SU-DHL-6 (cell line): ENCODE measurements around the gene AGAP3.

Source experiments
- H2AFZ ChIP-seq: fragments of 200-600 bp; sonication (generic); 2 replicates; pipeline ENCODE4 v1.6.1; 2014; ENCODE audit warnings: low read depth, mild to moderate bottlenecking, moderate library complexity, mixed read lengths, antibody characterized with exemption, low read length; ENCODE audit not compliant: severe bottlenecking
- H3F3A ChIP-seq: fragments of 200-600 bp; shearing (Covaris generic); 2 replicates; pipeline ENCODE4 v1.6.0; 2016; ENCODE audit warnings: antibody characterized with exemption, mild to moderate bottlenecking; ENCODE audit not compliant: insufficient read depth
- H3K27ac ChIP-seq: fragments of 200-600 bp; sonication (generic); 2 replicates; pipeline ENCODE4 v1.5.1; 2016; ENCODE audit warnings: low read depth, mild to moderate bottlenecking, low read length, moderate library complexity, mixed read lengths
- H3K27me3 ChIP-seq: fragments of 200-600 bp; sonication (generic), shearing (Covaris generic); 2 replicates; pipeline ENCODE4 v1.6.0; 2014; ENCODE audit warnings: mild to moderate bottlenecking, low read length
- H3K36me3 ChIP-seq: fragments of 200-600 bp; sonication (generic); 2 replicates; pipeline ENCODE4 v1.6.1; 2014; ENCODE audit warnings: mild to moderate bottlenecking, low read length, mixed read lengths
- H3K4me2 ChIP-seq: fragments of 300-600, 200-600 bp; shearing (Covaris generic), sonication (generic); 2 replicates; pipeline ENCODE4 v1.6.0; 2014; ENCODE audit warnings: low read length, low read depth, mild to moderate bottlenecking; ENCODE audit not compliant: poor library complexity, severe bottlenecking
- H3K4me3 ChIP-seq: fragments of 200-600 bp; sonication (generic); 2 replicates; pipeline ENCODE4 v1.5.1; 2014; ENCODE audit warnings: antibody characterized with exemption, low read length, mild to moderate bottlenecking, mixed read lengths; ENCODE audit not compliant: insufficient read depth, poor library complexity, severe bottlenecking
- H3K79me2 ChIP-seq: fragments of 200-600 bp; sonication (generic); 2 replicates; pipeline ENCODE4 v1.6.1; 2014; ENCODE audit warnings: mild to moderate bottlenecking, low read length, moderate library complexity; ENCODE audit not compliant: insufficient read depth
- H3K9ac ChIP-seq: fragments of 200-600 bp; sonication (generic); 2 replicates; pipeline ENCODE4 v1.7.0; 2014; ENCODE audit warnings: mild to moderate bottlenecking, low read length
- H3K9me2 ChIP-seq: fragments of 200-600 bp; sonication (generic); replicated peaks from 2 replicates; pipeline ENCODE4 v1.6.1; 2014; ENCODE audit warnings: low read length; ENCODE audit not compliant: insufficient read depth
- H3K9me3 ChIP-seq: fragments of 200-600 bp; sonication (generic); 2 replicates; pipeline ENCODE4 v1.6.1; 2014; ENCODE audit warnings: low read length, mixed read lengths; ENCODE audit not compliant: insufficient read depth
- H4K20me1 ChIP-seq: fragments of 200-600 bp; sonication (generic); 2 replicates; pipeline ENCODE4 v1.6.1; 2014; ENCODE audit warnings: low read depth, mild to moderate bottlenecking, antibody characterized with exemption, low read length, moderate library complexity, mixed read lengths
- EZH2phosphoT487 ChIP-seq: fragments of 200-600 bp; sonication (generic), shearing (Covaris generic); conservative IDR thresholded peaks from 2 replicates; pipeline ENCODE4 v1.6.1; 2018; ENCODE audit warnings: mild to moderate bottlenecking, antibody characterized with exemption, low read length, moderate library complexity, mixed read lengths
- TF ChIP-seq, protein P1 (sequence below): fragments of 200-600 bp; sonication (generic); IDR thresholded peaks from one replicate; pipeline ENCODE4 v1.5.1; 2017; ENCODE audit warnings: antibody characterized with exemption, mild to moderate bottlenecking, low read length, moderate library complexity; ENCODE audit not compliant: insufficient read depth, poor library complexity, severe bottlenecking

The AGAP3 gene

DNA sequence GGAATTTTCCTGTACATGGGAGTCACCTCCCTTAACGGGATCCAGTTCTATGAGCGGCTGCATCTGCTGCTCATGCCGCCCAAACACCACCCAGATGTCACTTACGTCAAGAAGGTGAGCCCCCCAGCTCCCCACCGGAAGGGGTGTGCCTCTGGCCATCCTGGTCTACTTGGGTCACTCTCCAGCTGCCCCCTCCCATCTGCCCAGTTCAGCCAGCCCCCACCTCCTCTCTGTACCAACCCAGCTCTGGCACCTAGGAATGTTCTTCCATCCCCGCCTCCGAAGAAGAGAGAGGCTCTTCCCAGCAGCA lies 10.7 kb upstream of the AGAP3 start:
- Histone ChIP-seq H3K4me3 (no peak overlapping the region), H3K4me2 (no peak overlapping the region), H3F3A (peaks cover 10% of the 10 kb centered on the region; the same call in 1 of the 2 replicates), H3K9me3 (no peaks in the 10 kb centered on the region), H2AFZ (no peak overlapping the region), H4K20me1 (no peaks in the 10 kb centered on the region), H3K9me2 (no peaks in the 10 kb centered on the region), H3K36me3 (no peaks in the 10 kb centered on the region), H3K27ac (no peak overlapping the region), H3K79me2 (peaks cover 15% of the 10 kb centered on the region; the same call in 1 of the 2 replicates), H3K27me3 (no peaks in the 10 kb centered on the region), H3K9ac (no peak overlapping the region)
- TF ChIP-seq, protein P1, sequence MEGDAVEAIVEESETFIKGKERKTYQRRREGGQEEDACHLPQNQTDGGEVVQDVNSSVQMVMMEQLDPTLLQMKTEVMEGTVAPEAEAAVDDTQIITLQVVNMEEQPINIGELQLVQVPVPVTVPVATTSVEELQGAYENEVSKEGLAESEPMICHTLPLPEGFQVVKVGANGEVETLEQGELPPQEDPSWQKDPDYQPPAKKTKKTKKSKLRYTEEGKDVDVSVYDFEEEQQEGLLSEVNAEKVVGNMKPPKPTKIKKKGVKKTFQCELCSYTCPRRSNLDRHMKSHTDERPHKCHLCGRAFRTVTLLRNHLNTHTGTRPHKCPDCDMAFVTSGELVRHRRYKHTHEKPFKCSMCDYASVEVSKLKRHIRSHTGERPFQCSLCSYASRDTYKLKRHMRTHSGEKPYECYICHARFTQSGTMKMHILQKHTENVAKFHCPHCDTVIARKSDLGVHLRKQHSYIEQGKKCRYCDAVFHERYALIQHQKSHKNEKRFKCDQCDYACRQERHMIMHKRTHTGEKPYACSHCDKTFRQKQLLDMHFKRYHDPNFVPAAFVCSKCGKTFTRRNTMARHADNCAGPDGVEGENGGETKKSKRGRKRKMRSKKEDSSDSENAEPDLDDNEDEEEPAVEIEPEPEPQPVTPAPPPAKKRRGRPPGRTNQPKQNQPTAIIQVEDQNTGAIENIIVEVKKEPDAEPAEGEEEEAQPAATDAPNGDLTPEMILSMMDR, result no peak
- no peak for TF ChIP-seq EZH2phosphoT487

DNA sequence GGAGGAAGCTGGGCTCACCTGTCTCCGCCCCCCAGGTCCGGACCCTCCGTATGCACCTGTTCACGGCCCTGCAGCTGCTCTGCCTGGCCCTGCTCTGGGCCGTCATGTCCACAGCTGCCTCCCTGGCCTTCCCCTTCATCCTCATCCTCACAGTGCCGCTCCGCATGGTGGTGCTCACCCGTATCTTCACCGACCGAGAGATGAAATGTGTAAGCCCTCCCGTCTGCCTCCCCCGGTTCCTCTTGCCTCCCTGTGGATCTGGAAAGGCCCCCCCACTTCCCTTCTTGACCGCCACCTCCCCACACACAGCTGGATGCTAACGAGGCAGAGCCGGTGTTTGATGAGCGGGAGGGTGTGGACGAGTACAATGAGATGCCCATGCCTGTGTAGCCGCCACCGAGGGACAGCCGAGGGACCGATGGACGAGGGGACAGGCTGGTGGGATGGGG lies 10.3 kb upstream of the AGAP3 start:
- Histone ChIP-seq H3K9me3 (no peaks in the 10 kb centered on the region), H3K9me2 (no peaks in the 10 kb centered on the region), H3K27ac (no peak overlapping the region), H3K4me2 (no peak overlapping the region), H3F3A (peaks cover 10% of the 10 kb centered on the region; the same call in 1 of the 2 replicates), H4K20me1 (no peaks in the 10 kb centered on the region), H3K36me3 (no peaks in the 10 kb centered on the region), H2AFZ (no peak overlapping the region), H3K4me3 (no peak overlapping the region), H3K9ac (no peak overlapping the region), H3K79me2 (peaks cover 15% of the 10 kb centered on the region; the same call in 1 of the 2 replicates), H3K27me3 (no peaks in the 10 kb centered on the region)
- TF ChIP-seq EZH2phosphoT487, result no peak
- TF ChIP-seq, protein P1, result no peak

DNA sequence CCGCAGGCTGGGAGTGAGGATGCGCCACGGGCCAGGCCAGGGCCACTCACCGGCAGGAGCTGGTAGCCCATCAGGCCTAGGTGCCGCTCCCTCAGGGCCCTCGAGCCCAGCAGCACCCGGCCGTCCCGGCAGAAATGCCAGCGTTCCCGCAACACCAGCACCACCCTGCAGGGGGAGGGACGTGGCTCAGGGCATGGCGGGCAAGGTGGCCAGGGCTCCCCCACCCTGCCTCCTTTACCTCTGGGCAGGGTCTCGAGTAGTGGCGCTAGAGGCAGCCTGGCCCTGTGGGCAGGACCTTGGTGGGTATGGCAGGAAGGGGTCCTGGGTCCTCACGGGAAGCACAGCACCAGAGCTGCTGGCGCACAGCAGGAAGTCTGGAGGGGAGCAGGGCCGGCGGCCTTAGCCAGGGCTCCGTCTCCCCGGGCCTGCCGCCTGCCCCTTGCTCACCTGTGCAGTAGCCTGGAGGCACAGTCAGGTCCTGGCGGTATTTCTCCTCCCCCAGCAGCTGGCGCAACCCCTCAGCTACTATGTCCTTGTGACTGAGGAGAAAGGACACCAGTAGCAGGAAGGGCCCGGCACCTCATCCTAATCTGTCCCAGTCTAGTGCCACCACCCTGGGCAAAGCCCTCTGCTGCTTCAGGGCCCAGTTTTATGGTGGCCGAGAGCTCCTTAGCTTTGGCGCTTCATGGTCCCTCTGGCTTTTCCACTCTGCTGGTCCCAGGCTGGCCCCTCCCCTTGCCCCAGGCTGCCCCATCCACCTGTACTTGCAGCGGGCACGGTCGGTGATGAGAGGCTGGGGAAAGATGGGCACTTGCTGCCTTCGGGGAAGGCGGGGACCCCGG lies 9.2 kb upstream of the AGAP3 start:
- Histone ChIP-seq H3K4me2 (no peak overlapping the region), H3K36me3 (no peaks in the 10 kb centered on the region), H3K27ac (no peak overlapping the region), H2AFZ (no peak overlapping the region), H3K79me2 (peaks cover 18% of the 10 kb centered on the region; the same call in 1 of the 2 replicates), H3K9ac (no peak overlapping the region), H3K4me3 (no peak overlapping the region), H4K20me1 (no peaks in the 10 kb centered on the region), H3K9me2 (no peaks in the 10 kb centered on the region), H3K9me3 (no peaks in the 10 kb centered on the region), H3K27me3 (no peaks in the 10 kb centered on the region), H3F3A (peaks cover 10% of the 10 kb centered on the region; the same call in 1 of the 2 replicates)
- TF ChIP-seq, protein P1, result no peak
- no peak for TF ChIP-seq EZH2phosphoT487
